ENCODE results near the gene NUTF2. TPM values are rescaled to one million over a fixed set of nuclear protein-coding genes. Genes with fewer than 3 reads are reported as not detected.

Gene NUTF2
- total and polyA plus RNA-seq, 12 donors, result 73.9 to 214 (median 84.1) TPM

- intact Hi-C loops (cut with DNase I), result no loop called here
- Histone ChIP-seq H3K4me1 (peaks cover 3 to 23% (median 17%) of the 10 kb centered on the region in 9 donors), H3K27me3 (no peaks in the 10 kb centered on the region), H3K36me3 (no peaks in the 10 kb centered on the region), H3K27ac (no peak overlapping the region), H3K9me3 (no peaks in the 10 kb centered on the region), H3K4me3 (no peak overlapping the region)
- DNase-seq (no peak), ATAC-seq (no peak)
- WGBS, 2 donors, result 86 to 89% methylated on average over 2 of the region's 2 CpGs
- TF ChIP-seq, protein P1, sequence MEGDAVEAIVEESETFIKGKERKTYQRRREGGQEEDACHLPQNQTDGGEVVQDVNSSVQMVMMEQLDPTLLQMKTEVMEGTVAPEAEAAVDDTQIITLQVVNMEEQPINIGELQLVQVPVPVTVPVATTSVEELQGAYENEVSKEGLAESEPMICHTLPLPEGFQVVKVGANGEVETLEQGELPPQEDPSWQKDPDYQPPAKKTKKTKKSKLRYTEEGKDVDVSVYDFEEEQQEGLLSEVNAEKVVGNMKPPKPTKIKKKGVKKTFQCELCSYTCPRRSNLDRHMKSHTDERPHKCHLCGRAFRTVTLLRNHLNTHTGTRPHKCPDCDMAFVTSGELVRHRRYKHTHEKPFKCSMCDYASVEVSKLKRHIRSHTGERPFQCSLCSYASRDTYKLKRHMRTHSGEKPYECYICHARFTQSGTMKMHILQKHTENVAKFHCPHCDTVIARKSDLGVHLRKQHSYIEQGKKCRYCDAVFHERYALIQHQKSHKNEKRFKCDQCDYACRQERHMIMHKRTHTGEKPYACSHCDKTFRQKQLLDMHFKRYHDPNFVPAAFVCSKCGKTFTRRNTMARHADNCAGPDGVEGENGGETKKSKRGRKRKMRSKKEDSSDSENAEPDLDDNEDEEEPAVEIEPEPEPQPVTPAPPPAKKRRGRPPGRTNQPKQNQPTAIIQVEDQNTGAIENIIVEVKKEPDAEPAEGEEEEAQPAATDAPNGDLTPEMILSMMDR (IDR thresholded peaks at IDR 0.05), result no peak
Measured at GRCh38 chr16:67837811-67838210, 8.9 kb upstream of the NUTF2 start.

DNA sequence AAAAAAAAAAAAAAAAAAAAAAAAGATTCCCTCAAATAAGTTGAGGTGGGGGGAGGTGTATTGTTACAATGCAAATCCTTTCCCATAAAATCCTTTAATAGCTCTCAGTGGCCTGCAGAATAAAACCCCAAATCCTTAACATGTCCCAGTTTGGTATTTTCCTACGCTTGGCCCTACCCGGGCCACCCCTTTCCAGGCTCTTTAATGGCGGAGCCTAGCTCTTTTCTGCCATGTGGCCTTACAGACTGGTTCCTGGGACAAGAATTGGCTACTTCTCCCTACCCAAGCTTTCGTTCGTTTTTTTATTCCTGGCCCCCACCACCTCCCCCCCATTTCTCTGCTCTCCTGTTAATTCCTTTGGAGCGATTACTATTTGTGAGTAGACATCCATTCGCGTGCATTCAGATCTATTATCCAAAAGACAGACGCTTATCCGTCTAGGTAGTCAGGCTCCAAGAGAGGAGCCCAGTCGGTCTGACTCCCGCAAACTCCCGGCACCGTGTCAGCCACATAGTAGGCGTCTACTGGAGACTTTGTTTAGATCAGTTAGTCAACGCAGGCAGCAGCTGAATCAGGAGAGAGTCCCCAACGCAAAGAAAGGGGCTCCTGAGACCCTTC is 5.4 kb upstream of the NUTF2 start:
- no peaks in the 10 kb centered on the region for H3K9me3 ChIP-seq
- peak overlapping the region; percentile 96 to 100 (median 100) for H3K27ac ChIP-seq
- DNase-seq (no peak), ATAC-seq (peak in 4 of 8 donors; percentile 1 to 5 (median 2))
- TF ChIP-seq, protein P1 (IDR thresholded peaks at IDR 0.05), result no peak
- peaks cover 17 to 46% (median 42%) of the 10 kb centered on the region in 9 donors for H3K4me1 ChIP-seq
- 39 to 47% methylated on average over 17 of the region's 17 CpGs for WGBS, 2 donors
- intact Hi-C loops (cut with DNase I), result loop anchor here in 5 of 10 donors (5.0 to 10.0 kb wide), 6 partner anchors 34 to 317 kb away; partner anchors contain the start of genes RANBP10 (in 2 of the 5), TSNAXIP1 (in 2 of the 5), CTCF (in 1 of the 5) and PSKH1 (in 1 of the 5)
- no peaks in the 10 kb centered on the region for H3K36me3 ChIP-seq
- H3K4me3 ChIP-seq, result peak overlapping the region; percentile 54 to 96 (median 89)
- H3K27me3 ChIP-seq, result no peaks in the 10 kb centered on the region

- Histone ChIP-seq H3K27me3 (no peaks in the 10 kb centered on the region), H3K36me3 (no peaks in the 10 kb centered on the region), H3K4me3 (peak within 1 kb of the TSS; percentile 57 to 96 (median 89)), H3K27ac (peak within 1 kb of the TSS; percentile 96 to 100 (median 100)), H3K9me3 (no peaks in the 10 kb centered on the region), H3K4me1 (peaks cover 17 to 46% (median 42%) of the 10 kb centered on the region in 9 donors)
- WGBS, 2 donors, result 0% methylated on average over 70 to 83 of the region's 83 CpGs
- TF ChIP-seq, protein P1 (IDR thresholded peaks at IDR 0.05), result peak; percentile 76 to 91 (median 85)
- DNase-seq (peak; percentile 92 to 95), ATAC-seq (peak; percentile 76 to 90 (median 80))
- intact Hi-C loops (cut with DNase I), result loop anchor here in 5 of 10 donors (2.0 to 10.0 kb wide), 7 partner anchors 31 to 317 kb away; partner anchors contain the start of genes RANBP10 (in 2 of the 5), TSNAXIP1 (in 2 of the 5), CTCF (in 1 of the 5) and EDC4 (in 1 of the 5)
Measured at GRCh38 chr16:67841816-67842508, 4.8 kb upstream of the NUTF2 start, which contains the start of gene THAP11. THAP11 (plus strand) TSS chr16:67842320; CDS start chr16:67842555, 235 bp downstream.
